Skeletal muscle tissue (tissue), 4 donors: ENCODE results near the gene CALHM5. TPM values are rescaled to one million over a fixed set of nuclear protein-coding genes. Genes with fewer than 3 reads are reported as not detected.

Experiments
- H3K27ac ChIP-seq: one replicate; pipeline ENCODE4 v1.7.0; 2013; ENCODE audit warnings: mild to moderate bottlenecking, low read depth, low read length, inconsistent platforms
- H3K27me3 ChIP-seq, 3 donors: one replicate each; pipeline ENCODE4 v1.7.0; 2013; ENCODE audit warnings: low read length in 3 of 3; ENCODE audit not compliant: control insufficient read depth in 3 of 3, insufficient read depth in 3 of 3
- H3K36me3 ChIP-seq, 3 donors: one replicate each; pipeline ENCODE4 v1.7.0; 2013; ENCODE audit warnings: low read length in 3 of 3; ENCODE audit not compliant: control insufficient read depth in 3 of 3, insufficient read depth in 3 of 3
- H3K4me1 ChIP-seq, 3 donors: one replicate each; pipeline ENCODE4 v1.7.0; 2013; ENCODE audit warnings: low read length in 3 of 3, mild to moderate bottlenecking in 3 of 3; ENCODE audit not compliant: control insufficient read depth in 3 of 3, insufficient read depth in 3 of 3
- H3K4me3 ChIP-seq, 3 donors: one replicate each; pipeline ENCODE4 v1.7.0; 2013; ENCODE audit warnings: low read length in 3 of 3
- H3K9ac ChIP-seq, 3 donors: one replicate each; pipeline ENCODE4 v1.7.0; 2013; ENCODE audit warnings: low read length in 3 of 3, mild to moderate bottlenecking in 3 of 3, moderate library complexity in 2 of 3, low read depth in 1 of 3
- H3K9me3 ChIP-seq, 3 donors: one replicate each; pipeline ENCODE4 v1.7.0; 2013; ENCODE audit warnings: low read length in 3 of 3; ENCODE audit not compliant: control insufficient read depth in 3 of 3
- total RNA-seq: library from RNA; depleted of rRNA; stranded (reverse); fragments of >200 nt; gene quantifications from one replicate; pipeline ENCODE4 v1.2.3, GENCODE V29; 2014
- donor health status: Osteomylitis.

The CALHM5 gene
- total RNA-seq, 1 donor from 2014 or later = 4.2 TPM

GRCh38 chr6:116507324-116507723 lies 4.1 kb upstream of the CALHM5 start:
- Histone ChIP-seq H3K4me1 (peaks cover 0 to 5% (median 2%) of the 10 kb centered on the region in 3 donors), H3K9me3 (no peaks in the 10 kb centered on the region), H3K36me3 (no peaks in the 10 kb centered on the region), H3K4me3 (no peak overlapping the region), H3K27ac (no peak overlapping the region), H3K9ac (no peak overlapping the region), H3K27me3 (no peaks in the 10 kb centered on the region)

- no peak overlapping the region for H3K27ac ChIP-seq
- peaks cover 0 to 5% (median 2%) of the 10 kb centered on the region in 3 donors for H3K4me1 ChIP-seq
- no peaks in the 10 kb centered on the region for H3K9me3 ChIP-seq
- H3K36me3 ChIP-seq = no peaks in the 10 kb centered on the region
- no peak overlapping the region for H3K9ac ChIP-seq
- H3K4me3 ChIP-seq = no peak overlapping the region
- no peaks in the 10 kb centered on the region for H3K27me3 ChIP-seq
Measured at GRCh38 chr6:116508527-116508926, 2.9 kb upstream of the CALHM5 start.

GRCh38 chr6:116512111-116512559 lies 696 bp downstream of the CALHM5 start:
- Histone ChIP-seq H3K4me3 (peak overlapping the region; percentile 61 to 73 (median 70)), H3K4me1 (peaks cover 0 to 5% (median 2%) of the 10 kb centered on the region in 3 donors), H3K27me3 (no peaks in the 10 kb centered on the region), H3K9me3 (no peaks in the 10 kb centered on the region), H3K9ac (peak overlapping the region; percentile 43 to 75 (median 75)), H3K36me3 (peaks cover 0 to 5% (median 3%) of the 10 kb centered on the region in 3 donors), H3K27ac (peak overlapping the region; percentile 56)

DNA sequence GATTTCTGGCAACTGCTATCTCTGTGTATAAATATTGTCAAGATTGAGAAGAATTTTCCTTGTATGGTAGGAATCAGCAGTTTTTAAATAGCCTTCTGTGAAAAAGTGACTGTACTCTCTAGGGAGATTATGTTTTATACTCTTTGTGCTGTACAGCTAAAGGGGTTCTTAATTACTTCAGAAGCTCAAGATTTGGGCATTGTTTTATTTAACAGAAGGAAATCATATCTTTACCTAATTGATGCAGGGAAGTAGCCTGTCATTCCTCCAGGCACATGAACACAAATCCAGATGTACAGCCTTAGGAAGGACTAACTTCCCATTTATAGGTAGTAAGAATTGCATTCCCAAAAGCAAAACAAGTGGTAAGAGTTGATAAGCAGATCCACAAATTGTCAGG lies 1.3 kb downstream of the CALHM5 start:
- Histone ChIP-seq H3K9me3 (no peaks in the 10 kb centered on the region), H3K36me3 (peaks cover 0 to 5% (median 3%) of the 10 kb centered on the region in 3 donors), H3K4me3 (peak overlapping the region; percentile 30 to 73 (median 61)), H3K27me3 (no peaks in the 10 kb centered on the region), H3K27ac (no peak overlapping the region), H3K4me1 (peaks cover 0 to 5% (median 2%) of the 10 kb centered on the region in 3 donors), H3K9ac (peak overlapping the region in 2 of 3 donors; percentile 43 to 75)

- Histone ChIP-seq H3K4me3 (peak overlapping the region; percentile 30 to 73 (median 61)), H3K9ac (peak overlapping the region in 1 of 3 donors; percentile 75), H3K36me3 (peaks cover 0 to 5% (median 3%) of the 10 kb centered on the region in 3 donors), H3K4me1 (peaks cover 0 to 5% (median 2%) of the 10 kb centered on the region in 3 donors), H3K27ac (no peak overlapping the region), H3K27me3 (no peaks in the 10 kb centered on the region), H3K9me3 (no peaks in the 10 kb centered on the region)
Measured at GRCh38 chr6:116513224-116513875, 1.9 kb downstream of the CALHM5 start.

- H3K27me3 ChIP-seq = no peaks in the 10 kb centered on the region
- peaks cover 0 to 5% (median 3%) of the 10 kb centered on the region in 3 donors for H3K36me3 ChIP-seq
- H3K27ac ChIP-seq = no peak overlapping the region
- no peak overlapping the region for H3K4me3 ChIP-seq
- no peaks in the 10 kb centered on the region for H3K9me3 ChIP-seq
- peaks cover 0 to 5% (median 2%) of the 10 kb centered on the region in 3 donors for H3K4me1 ChIP-seq
- H3K9ac ChIP-seq = no peak overlapping the region
Measured at GRCh38 chr6:116514111-116514510, 2.7 kb downstream of the CALHM5 start.

GRCh38 chr6:116515141-116515540 lies 3.7 kb downstream of the CALHM5 start:
- H3K9ac ChIP-seq = no peak overlapping the region
- H3K27ac ChIP-seq = no peak overlapping the region
- no peak overlapping the region for H3K4me3 ChIP-seq
- H3K9me3 ChIP-seq = no peaks in the 10 kb centered on the region
- H3K36me3 ChIP-seq = peaks cover 0 to 5% (median 3%) of the 10 kb centered on the region in 3 donors
- peaks cover 0 to 5% (median 2%) of the 10 kb centered on the region in 3 donors for H3K4me1 ChIP-seq
- no peaks in the 10 kb centered on the region for H3K27me3 ChIP-seq

DNA sequence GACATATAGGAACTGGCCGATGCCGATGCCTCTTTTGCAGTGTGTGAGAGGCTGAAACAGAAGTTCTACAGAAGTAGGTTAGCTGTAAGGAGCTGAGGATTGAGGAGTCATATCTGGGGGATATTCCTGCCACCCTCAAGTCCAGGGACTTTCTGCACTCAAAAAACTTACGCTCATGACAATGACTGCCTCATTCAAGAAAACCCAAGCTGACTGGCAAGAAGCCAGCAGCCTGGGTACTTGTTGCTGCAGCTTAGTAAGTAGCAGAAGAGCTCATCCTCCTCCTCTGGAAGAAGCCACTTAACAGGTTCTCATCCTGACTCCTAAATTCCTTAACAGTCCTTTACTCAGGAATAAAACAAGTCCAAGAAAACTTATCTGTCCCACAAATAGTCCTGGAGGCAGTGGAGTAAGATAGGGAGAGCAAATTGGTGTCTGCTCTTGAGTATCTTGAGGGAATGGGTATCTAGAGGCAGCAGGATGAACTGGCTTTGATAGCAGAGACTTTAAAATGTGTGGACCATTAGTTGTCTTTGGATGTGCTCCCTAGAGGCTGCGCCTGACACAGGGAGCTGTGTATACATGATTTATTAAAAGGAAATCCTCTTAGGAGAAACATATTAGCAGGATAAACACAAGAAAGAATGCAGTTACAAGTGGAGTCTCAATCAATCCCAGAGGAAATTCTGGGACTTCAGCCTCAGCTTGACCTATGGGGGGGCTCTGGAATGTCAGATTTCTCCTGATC lies 7.4 kb downstream of the CALHM5 start:
- Histone ChIP-seq H3K27me3 (no peaks in the 10 kb centered on the region), H3K4me1 (no peaks in the 10 kb centered on the region), H3K27ac (no peak overlapping the region), H3K36me3 (peaks cover 0 to 5% (median 3%) of the 10 kb centered on the region in 3 donors), H3K4me3 (no peak overlapping the region), H3K9ac (no peak overlapping the region), H3K9me3 (no peaks in the 10 kb centered on the region)

DNA sequence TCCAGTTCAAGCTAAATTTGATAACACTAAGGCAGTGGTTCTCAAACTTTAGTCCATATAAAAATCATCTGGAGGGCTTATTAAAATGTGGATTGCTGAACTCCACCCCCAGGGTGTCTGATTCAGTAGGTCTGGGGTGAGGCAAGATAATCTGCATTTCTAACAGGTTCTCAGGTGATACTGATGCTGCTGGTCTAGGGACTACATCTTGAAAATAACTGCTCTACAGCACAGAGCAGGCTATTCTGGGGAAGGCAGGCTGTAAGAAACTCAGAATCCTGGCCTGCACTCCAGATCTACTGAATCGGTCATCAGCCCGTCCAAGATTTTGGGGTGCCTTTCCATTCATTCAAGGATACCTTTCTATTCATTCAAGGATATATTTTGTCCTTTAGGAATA lies 11.5 kb downstream of the CALHM5 start:
- Histone ChIP-seq H3K36me3 (no peaks in the 10 kb centered on the region), H3K9me3 (no peaks in the 10 kb centered on the region), H3K9ac (no peak overlapping the region), H3K4me3 (no peak overlapping the region), H3K27ac (no peak overlapping the region), H3K27me3 (no peaks in the 10 kb centered on the region), H3K4me1 (no peaks in the 10 kb centered on the region)

- Histone ChIP-seq H3K4me1 (no peaks in the 10 kb centered on the region), H3K4me3 (no peak overlapping the region), H3K9ac (no peak overlapping the region), H3K27ac (no peak overlapping the region), H3K9me3 (no peaks in the 10 kb centered on the region), H3K27me3 (no peaks in the 10 kb centered on the region), H3K36me3 (no peaks in the 10 kb centered on the region)
Measured at GRCh38 chr6:116524236-116524635, 12.8 kb downstream of the CALHM5 start.
